ENCODE results near the gene WNT7B.

WNT7B gene

DNA sequence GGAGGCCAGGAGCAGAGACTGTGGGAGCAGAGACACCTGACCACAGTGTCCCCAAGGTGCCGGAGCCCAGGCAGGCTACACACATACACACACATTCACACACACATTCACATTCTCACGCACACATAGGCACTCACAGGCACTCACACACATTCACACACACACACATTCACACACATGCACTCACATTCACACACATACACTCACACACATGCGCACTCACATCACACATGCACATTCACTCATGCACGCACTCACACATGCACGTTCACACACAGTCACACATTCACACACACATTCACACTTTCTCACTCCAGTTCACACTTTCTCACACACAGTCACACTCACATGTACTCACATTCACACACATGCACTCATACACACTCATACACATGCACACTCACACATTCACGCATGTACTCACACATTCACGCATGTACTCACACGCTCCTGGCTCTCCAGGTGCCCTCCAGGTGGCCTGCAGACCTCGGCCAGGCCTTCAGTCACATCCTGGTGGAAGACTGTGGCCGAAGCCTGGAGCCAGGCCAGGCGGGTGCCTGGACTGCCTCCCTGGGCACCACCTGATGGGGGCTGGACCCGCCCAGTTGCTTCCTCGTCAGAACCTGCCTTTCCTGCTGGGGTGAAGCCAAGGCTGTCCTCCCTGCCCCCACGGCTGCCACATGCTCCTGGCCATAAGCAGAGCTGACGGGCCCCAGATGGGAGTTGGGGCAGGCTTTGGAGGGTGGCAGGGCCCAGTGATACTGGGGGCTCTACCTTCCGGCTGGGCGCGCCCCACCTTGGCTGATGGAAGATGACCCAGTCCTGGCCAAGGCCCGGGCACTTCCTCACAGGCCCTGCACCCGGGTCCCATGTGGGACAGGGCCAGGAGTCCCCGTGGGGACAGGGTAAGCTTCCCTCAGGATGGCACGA lies 89.5 kb downstream of the WNT7B start:
- no peak for DNase-seq (ENCODE audit: low spot score)

DNA sequence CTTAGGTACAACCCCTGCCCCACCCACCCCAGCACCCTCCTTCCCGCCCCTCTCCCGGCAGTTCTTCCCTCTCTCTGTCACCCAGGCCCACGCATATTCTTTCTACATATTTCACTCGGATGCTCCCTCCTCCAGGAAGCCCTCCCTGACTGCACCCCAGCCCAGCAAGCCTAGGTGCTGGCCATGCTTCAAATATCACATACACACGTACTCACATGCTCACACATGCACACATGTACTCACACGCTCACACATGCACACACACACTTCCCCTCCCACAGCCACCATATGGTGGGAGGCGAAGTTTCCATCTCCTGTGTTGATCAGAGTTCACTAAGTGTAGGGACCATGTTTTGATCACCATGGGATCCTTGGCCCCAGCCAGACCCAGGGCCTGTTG lies 90.4 kb downstream of the WNT7B start:
- no peak for DNase-seq (ENCODE audit: low spot score)

DNA sequence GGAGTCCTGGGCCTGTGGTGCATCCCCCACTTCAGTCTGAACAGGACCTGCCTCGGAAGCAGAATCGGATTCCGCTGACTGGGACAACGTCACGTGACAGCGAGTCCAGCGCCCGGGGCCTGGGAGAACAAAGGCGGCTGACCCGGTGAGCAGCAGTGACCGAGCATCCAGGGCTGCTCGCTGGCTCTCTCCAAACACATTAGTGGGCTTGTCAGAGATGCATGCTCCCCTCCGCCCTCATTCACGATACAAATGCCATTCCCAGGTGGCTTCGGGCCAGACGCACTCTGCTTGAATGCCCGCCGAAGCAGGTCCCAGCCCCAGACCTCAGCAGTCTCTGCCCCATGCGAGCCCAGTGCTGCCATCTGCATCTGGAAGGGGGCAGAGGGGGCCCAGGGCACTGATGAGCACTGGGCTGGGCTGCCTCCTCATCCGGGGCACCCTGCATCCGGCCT lies 91.0 kb downstream of the WNT7B start:
- DNase-seq (ENCODE audit: low spot score), result no peak

DNA sequence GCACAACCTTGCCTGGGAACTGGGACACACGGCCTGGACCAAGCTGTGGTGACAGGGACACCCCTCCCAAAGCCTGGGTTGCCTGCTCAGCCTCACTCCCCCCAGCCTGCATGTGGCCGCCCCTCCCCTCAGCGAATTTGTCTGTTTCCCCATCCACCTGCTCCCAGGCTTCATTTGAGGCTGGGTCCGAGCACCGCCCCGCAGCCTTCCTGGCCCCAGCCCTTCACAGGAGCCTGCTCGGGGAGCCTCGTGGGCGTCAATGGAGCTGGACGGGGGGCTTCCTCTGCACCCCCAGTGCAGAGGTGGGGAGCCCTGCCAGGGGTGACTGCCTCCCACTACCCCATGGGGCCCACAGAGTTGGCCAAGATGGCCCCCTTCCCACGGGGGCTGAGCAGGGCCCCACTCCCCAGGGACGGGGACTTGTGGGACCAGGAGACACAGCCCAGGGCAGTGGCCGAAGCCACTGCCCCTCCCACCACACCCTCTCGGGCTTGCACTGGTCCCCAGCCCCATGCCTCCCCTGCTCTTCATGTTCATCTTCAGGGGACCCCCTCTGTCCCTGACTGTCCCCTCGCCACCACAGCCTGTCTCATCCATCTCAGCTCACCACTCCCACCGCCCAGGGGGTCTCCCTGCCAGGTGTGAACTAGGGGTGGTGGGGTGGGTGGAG lies 91.7 kb downstream of the WNT7B start:
- no peak for DNase-seq (ENCODE audit: low spot score)

DNA sequence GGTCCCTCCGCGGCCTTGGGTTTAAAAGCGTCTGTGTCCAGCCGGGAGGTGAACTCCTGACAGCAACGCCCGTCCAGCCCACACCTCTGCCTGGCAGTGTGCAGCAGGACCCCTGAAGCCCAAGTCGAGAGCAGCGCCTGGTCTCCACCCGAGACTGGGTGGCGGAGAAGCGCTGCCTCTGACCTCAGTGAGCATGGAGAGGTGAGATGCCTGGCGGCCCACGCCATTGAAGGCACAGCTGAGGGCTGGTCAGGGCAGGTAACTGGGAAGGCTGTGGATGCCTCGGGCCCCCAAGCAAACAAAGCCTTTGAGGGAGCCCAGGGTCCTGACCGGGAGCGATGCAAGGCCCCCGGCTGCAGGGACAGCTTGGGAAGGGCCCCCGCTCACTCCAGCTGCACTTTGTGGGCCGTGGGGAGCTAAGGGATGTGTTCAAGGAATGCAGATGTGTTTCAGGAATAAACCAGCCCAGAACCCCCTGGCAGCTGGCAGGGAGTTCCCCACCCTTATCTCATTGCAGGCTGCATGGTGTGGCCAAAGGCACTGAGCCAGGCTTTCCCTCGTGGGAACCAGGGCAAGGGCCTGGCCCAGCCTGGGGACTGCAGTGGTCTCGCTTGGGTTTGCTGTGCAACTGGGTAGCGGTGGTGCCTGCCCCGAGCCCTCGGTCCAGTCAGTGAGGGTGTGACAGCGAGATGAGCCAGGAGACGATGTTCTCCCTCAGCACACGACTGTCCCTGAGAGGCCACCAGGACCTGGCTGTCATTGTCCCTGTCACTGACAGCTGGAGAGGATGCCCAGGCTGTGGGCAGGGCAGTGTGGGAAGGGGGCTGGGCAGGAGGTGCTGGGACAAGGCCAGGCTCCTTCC lies 92.5 kb downstream of the WNT7B start:
- DNase-seq (ENCODE audit: low spot score), result no peak

DNA sequence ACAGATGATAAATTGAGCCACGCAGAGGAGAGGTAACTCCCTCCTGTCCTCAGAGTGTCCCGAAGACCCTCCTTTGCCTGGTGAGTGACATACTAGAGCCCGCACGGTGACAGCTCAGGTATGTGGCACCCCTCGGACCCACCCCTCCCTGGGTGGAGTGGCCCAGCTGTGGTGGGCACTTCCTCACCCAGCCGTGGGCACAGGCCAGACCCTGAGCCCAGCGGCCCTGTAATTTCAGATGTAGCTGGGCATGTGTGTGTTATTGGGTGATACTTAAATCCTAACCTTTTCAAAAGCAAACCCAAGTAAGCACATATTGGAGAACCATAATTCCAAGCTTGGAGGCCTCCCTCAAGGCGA lies 93.2 kb downstream of the WNT7B start:
- DNase-seq (ENCODE audit: low spot score), result no peak

DNA sequence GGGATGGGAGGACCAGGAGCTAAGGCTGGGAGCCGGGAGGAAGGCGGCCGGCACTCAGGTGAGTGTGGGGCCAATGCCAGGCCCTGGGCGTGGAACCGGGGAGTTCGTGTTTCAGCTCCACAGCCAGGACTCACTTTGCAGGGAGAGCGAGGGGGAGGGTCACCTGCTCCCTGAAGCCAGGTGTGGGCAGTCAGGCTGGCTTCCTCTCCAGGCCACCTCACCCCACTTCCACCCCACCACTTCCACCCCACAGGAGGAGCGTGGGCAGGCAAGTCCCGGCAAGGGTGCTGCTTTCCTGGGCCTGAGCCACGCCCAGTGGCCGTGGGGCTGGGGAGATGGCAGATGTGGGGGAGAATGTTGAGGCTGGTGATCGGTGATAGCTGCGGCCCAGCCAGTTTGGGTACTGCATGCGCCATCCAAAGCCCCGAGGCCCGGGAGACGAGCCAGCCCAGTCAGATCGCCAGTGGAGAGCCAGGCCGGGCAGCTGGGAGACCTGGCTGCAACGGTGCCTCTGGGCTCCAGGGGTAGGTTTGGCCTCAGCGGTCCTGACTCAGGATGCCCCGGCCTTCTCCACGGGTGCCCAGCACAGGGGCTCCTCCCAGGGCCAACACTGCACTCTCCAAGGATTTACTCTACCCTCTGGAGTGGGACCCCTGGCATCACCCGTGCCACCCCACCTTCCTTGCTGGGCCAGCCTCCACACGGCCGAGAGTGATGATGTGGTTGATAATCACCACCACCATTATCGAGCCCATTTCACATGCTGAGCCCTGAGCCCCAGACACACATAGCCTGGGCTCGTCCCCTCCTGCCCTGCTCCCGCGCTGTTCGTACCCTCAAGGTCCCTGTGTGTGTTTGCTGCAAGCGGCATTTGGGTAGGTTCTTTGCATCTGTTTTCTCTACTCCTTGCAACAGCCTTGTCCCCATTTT lies 93.8 kb downstream of the WNT7B start:
- DNase-seq (ENCODE audit: low spot score), result no peak

DNA sequence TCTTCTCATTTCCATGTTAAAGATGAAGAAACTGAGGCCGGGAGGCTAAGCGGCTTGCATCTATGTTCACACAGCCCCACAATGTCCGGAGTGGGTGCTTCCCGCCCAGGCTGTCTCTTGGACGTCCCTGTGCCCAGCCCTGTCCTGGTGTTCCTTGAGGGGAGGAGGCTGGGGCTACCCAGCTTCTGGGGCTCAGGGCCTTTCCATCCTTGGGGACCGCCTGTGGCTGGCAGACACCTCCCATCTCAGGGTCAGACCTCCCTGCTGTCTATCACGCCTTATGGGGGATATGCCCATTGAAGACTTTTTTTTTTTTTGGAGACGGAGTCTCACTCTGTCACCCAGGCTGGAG lies 95.5 kb downstream of the WNT7B start:
- DNase-seq (ENCODE audit: low spot score), result no peak

DNA sequence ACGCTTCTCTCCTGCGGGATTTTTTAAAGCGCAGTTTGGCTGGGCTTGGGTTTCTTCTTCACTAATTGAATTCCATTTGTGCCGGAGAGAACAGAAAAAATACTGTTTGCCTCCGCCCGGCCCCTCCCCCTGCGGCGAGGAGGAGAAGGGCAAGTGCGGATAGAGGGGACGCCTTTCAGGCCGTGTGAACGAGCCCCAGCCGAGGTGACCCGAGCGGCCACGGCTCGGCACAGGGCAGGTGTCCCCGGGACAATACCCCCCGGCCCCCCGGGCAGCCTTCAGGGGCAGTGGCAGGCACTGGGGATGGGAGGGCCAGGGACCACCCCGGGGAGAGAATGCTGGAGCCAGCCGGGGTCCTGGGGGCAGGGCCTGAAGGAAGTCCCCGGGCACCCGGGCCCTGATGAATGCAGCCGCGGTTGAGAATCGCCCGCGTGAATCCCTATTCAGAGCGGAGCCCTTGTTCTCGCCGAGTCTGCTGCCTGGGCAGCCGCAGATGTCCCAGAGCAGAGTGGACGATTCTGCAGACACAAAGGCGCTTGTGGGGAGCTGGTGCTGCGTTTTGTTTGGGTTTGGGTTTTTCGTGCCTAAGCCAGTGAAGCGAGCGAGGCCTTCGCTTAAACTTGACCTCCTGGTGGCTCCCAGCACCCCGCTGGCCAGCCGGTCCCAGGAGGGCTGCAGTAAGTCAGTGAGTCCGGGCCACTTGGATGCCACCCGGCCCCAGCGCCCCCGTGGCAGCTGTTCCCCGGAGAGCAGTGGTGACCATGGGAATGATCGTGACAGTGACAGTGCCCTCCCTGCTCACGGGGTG lies 96.0 kb downstream of the WNT7B start:
- DNase-seq (ENCODE audit: low spot score), result no peak

DNA sequence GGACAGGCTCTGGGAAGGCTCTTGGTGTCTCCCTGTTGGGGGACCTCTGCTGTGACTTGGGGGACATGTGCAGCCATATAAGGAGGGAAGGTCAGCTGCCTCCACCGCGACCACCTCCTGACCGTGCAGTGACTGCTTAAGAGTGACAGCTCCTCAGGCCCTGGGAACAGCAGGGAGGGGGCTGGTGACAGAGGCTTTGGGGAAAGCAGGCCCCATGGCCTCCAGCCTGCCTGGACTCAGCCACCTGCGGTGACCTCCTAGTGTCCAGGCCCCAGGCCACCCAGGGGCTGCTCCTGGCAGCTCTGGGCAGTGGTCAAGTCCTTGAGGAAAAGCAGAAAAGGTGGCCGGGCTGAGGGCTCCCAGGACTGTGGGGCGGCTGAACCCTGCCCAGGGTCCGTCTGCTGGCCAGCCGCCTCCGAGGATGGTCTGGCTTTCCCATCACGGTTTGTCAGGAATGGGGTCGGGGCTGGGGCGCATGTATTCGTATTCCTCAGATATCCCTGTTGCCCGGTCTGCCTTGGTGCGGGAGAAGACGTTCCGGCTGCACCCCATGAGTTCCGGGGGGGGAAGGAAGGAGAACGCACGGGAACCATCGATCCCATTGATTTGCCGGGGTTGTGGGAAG lies 96.8 kb downstream of the WNT7B start:
- DNase-seq (ENCODE audit: low spot score), result no peak

DNA sequence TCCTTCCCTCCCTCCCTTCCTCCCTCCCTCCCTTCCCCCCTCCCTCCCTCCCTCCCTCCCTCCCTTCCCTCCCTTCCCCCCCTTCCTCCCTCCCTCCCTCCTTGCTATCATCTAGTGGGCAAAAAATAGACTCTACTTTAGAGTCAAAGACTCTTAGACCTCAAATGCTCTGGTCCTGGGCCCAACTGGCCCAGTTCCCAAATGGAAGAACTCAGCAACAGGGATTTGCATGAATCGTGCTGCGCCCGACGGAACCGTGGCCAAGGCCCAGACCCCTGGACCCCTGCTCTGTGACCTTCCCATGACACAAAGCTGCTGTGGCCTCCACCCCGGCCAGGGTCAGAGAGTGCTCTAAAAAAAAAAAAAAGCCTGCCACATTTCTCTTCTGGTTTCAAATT lies 97.4 kb downstream of the WNT7B start:
- no peak for DNase-seq (ENCODE audit: low spot score)

DNA sequence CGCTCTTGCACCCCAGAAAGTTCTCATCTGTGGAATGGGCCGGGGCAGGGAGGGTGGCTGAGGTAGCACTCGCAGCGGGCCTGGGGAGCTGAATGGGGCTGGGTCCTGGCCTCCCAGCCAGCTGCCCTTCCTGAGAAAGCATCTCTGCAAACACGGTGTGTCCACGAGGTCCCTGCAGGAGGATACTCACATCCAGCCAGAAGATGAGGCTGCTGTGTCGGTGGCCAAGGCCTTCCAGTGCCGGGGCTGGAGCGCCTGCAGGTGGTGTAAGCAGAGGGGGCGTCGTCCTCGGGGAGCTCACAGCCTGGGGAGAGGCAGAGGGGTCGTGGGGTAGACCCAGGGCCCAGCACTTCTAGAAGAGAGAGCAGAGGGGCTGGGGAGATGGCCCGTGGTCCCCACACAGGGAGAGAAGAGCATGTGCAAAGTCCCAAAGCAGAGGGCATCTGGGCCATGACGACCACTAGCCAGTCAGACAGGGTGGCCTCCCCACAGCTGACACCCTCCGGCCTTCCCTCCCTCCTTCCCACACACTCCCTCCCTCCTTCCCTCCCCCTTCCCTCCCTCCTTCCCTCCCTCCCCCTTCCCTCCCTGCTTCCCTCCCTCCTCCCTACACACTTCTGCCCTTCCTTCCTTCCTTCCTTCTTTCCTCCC lies 97.9 kb downstream of the WNT7B start:
- DNase-seq (ENCODE audit: low spot score), result no peak

DNA sequence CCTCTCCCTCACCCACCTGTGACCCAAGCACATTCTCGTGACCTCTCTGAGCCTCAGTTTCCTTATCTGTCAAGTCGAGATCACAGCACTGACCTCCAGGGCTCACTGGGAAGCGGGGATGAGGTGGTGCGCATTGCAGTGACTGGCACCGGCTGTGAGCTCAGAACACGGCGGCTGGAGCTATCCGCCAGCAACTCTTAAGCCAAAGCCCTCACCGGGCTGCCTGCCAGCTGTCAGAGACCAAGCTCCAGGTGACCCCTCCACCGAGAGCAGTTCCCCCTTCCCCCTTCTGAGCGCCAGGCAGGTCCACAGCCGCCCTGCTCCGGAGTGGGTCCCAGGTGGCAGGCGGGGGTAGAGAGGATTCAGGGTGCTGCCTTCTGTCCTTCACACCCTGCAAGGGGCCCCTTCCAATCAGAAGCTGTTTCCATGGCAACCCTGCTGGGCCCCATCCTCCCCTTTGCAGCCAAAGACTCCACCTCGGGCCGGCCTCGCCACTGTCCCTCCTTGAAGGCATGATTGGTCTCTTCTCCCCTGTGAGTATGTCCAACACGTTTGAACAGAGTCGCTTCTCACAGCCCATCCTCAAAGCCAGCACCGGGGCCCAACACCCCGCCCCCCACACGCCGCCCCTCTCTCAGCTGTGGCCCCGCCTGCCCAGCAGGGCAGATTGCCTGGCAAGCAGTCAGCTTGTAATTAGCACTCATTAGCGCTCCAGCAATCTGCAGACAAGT lies 98.7 kb downstream of the WNT7B start:
- no peak for DNase-seq (ENCODE audit: low spot score)

DNA sequence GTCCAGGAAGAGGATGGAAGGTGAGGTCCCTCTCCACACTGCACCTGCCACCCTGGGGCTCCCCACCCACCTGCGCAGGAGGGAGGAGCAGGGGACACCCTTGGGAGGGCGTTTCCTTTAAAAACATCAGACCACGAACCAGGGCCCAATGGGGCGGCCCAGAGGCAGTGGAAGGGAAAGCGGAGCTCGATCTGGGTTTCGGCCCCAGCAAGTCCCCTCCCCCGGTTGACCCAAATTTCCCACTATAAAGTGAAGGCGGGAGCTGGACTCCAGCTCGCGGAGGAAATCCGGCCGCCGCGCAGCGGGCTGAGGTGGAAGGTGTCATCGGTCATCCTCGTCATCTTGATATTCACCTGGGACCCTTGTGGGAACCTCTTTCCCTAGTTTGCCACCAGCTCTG lies 99.3 kb downstream of the WNT7B start:
- DNase-seq (ENCODE audit: low spot score), result no peak

DNA sequence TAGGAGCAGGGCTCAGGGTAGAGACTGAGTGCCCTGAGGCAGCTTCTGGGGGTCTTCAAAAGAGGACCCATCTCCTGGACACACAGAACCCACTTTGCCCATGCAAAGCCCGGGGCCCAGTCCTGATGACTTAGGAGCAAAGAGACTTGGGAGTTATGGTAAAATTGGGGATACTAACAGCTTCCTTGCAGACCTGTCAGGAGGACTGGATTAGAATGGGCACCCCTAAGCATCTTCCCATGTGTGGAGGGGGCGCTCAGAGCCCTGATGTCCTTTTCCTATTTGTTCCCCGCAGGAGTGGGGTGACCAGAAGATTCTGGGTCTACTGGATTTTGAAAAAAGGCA lies 100.0 kb downstream of the WNT7B start:
- no peak for DNase-seq (ENCODE audit: low spot score)

DNA sequence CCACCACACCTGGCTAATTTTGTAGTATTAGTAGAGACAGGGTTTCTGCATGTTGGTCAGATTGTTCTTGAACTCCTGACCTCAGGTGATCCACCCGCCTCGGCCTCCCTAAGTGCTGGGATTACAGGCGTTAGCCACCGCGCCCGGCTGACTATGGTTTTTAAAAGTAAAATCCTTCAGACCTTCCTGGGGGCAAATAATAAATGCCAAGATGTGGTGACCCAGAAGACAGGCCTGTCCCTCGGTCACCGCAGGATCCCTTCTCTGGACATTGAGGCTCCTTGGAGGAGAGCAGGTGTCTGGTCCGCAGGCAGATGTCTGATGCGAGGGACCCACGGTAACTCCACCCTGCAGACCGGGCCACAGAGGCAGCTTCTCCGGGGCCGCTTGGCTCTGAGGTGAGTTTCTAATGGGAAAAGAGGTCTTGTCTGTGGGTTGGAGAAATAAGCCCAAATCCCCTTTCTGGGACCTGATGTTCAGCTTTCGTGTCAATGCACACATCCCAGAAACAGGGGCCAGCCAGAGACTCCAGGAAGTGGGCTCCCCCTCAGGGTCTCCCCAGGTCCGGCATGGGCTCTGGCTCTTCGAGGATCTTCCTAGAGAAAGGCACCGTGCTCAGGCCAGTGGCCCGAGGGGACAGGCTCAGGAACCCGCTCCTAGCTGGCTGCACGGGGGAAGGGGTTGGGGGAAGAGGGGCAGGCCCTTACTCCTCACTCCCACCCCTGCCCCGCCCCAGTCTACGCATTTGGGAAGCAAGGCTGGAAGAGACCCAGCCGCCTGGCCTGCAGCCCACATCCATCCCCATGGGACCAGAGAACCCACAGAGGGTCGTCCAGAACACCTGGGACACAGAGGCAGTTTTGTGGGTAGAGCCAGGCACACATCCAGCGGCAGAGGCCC lies 100.6 kb downstream of the WNT7B start:
- DNase-seq (ENCODE audit: low spot score), result no peak

DNA sequence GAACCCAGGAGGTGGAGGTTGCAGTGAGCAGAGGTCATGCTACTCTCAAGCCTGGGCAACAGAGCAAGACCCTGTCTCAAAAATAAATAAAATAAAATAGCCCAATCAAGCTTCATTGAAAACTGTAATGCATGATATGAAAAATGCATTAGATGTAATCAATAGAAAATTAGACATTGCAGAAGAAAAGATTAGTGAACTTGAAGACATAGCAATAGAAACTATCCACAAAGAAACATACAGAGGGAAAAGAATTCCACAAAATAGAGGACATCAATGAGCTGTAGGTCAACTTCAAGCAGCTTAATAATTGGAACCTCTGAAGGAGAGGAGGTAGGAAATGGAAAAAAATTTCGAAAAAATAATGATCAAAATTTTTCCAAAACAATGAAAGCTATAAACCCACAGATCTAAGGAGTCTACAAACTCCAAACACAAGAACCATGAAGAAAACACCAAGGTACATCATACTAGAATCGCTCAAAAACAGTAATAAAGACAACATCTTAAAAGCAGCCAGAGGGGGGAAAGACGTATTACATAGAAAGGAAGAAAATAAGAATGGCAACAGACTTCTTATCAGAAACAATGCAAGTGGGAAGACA lies 104.2 kb downstream of the WNT7B start:
- DNase-seq (ENCODE audit: low spot score), result no peak

DNA sequence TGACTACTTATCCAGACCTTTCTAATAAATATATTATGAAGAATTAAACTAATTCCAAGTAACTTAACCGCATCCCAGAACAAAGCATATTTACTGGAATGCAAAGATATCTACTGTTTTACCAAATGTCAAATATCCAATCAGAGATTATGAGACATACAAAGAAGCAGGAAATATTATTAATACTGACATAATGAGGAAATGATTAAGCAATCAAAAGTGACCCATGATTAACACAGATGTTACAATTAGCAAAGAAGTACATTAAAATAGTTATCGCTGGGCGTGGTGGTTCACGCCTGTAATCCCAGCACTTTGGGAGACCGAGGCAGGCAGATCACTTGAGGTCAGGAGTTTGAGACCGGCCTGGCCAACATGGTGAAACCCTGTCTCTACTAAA lies 105.2 kb downstream of the WNT7B start:
- DNase-seq (ENCODE audit: low spot score), result no peak
